GM12892 (cell line): Measurements from ENCODE around the gene MGMT.

ENCODE experiments used
- POLR2A ChIP-seq: IDR thresholded peaks from 2 replicates; pipeline ENCODE4 v1.6.1; 2011; ENCODE audit warnings: low read depth, low read length, control low read depth
- POLR2AphosphoS5 ChIP-seq: IDR thresholded peaks from 2 replicates; pipeline ENCODE4 v1.6.1; 2011; ENCODE audit warnings: low read depth, low read length, control low read depth

DNA sequence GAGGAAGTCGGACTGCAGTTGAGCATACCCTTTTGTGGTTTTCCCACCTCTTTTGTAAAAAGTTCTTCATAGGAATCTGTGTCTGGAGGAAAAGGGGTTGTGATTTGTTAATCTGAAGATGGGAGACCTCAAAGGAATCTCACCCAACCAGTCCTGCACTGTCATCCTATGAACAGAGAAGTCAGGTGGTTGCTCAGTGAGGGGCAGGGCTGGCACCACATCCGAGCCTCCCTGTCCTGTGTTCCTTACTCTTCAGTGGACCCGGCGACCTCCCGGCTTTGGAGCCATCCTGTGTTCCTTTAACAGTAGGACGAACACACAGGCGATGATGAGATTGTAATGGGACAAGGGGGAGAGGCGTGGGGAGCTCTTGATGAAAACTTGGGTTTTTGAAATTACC, 2.8 kb upstream of the MGMT start:
- TF ChIP-seq POLR2AphosphoS5 (no peak), POLR2A (no peak)
